Calu3 (cell line): ENCODE results near the gene RHBDD2. TPM values are rescaled to one million over a fixed set of nuclear protein-coding genes. Genes with fewer than 3 reads are reported as not detected.
"Not testable (repeated sequence)": the region's sequence is repeated elsewhere in the genome, so short reads cannot be mapped to it uniquely, and the experiment has no call there.

ENCODE experiments used
- BruUV-seq: library from RNA; stranded (reverse); fragments of 400-500 nt; replicated peaks from 2 replicates; lab custom pipeline; 2021; lab: Mats Ljungman, UMichigan
- CTCF ChIA-PET: fragments of 300-600 bp; sonication (Branson Sonifier 250); formaldehyde crosslinking; loops from one replicate; lab custom pipeline; 2022; ENCODE audit warnings: antibody characterized with exemption; lab: Charles Lee
- DNase-seq: peaks from one replicate; pipeline ENCODE4 v3.0.0; 2022
- H3K27ac Mint-ChIP-seq: one replicate; pipeline ENCODE4 v1.8.0; 2022; ENCODE audit warnings: mixed read lengths; ENCODE audit not compliant: unreplicated experiment
- H3K27me3 Mint-ChIP-seq: one replicate; pipeline ENCODE4 v1.8.0; 2022; ENCODE audit warnings: mixed read lengths; ENCODE audit not compliant: unreplicated experiment
- H3K36me3 Mint-ChIP-seq: one replicate; pipeline ENCODE4 v1.8.0; 2022; ENCODE audit warnings: mild to moderate bottlenecking, moderate library complexity, mixed read lengths; ENCODE audit not compliant: insufficient read depth, unreplicated experiment
- H3K4me1 Mint-ChIP-seq: one replicate; pipeline ENCODE4 v1.8.0; 2022; ENCODE audit warnings: mild to moderate bottlenecking, low read depth, mixed read lengths; ENCODE audit not compliant: unreplicated experiment
- H3K4me3 Mint-ChIP-seq: one replicate; pipeline ENCODE4 v1.8.0; 2022; ENCODE audit warnings: mild to moderate bottlenecking, low read depth, moderate library complexity, mixed read lengths; ENCODE audit not compliant: unreplicated experiment
- H3K9me3 Mint-ChIP-seq: one replicate; pipeline ENCODE4 v1.8.0; 2022; ENCODE audit warnings: low read depth, mixed read lengths; ENCODE audit not compliant: unreplicated experiment
- intact Hi-C: fragments of 100-400 bp; cut with micrococcal nuclease; formaldehyde crosslinking; loops from one replicate; pipeline ENCODE4 v1.10.0; 2022; ENCODE audit not compliant: unreplicated experiment
- total RNA-seq: library from RNA; stranded (reverse); gene quantifications from 2 replicates; pipeline ENCODE4 v1.2.3, GENCODE V29; 2022
- TF ChIP-seq, protein P1 (sequence below): fragments of 200-600 bp; IDR thresholded peaks from one replicate; pipeline ENCODE4 v1.8.0; 2022; ENCODE audit warnings: antibody characterized with exemption; ENCODE audit not compliant: unreplicated experiment

The RHBDD2 gene
- total RNA-seq, 1 experiment from 2014 or later: 35.3 TPM

DNA sequence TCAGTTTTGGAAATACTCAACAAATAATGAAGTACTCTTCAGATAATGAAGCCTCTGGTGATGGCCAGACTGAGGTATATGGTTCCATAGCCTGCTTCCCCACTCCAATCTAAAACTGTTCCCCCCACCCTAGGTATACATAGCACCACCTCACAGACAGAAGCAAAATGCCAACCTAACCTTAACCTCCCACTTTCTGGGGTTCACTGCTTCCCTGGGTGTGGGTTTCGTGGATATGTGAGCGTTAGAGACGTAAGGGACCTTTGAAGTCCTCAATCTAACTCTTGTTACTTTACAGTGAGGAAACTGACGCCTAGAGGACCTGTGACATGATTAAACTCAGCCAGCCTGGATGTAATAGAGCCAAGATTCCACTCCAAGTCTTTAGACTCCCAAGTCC, 1.4 kb downstream of the RHBDD2 start:
- Mint-ChIP-seq H3K27me3 (no peaks in the 10 kb centered on the region), H3K4me1 (peaks cover 19% of the 10 kb centered on the region), H3K36me3 (peaks cover 45% of the 10 kb centered on the region), H3K4me3 (peak overlapping the region; percentile 98), H3K27ac (no peak overlapping the region), H3K9me3 (no peaks in the 10 kb centered on the region)
- intact Hi-C loops: no loop called here
- CTCF ChIA-PET: no interaction called here
- no peak for DNase-seq
- no TSS peak for BruUV-seq
- TF ChIP-seq, protein P1, sequence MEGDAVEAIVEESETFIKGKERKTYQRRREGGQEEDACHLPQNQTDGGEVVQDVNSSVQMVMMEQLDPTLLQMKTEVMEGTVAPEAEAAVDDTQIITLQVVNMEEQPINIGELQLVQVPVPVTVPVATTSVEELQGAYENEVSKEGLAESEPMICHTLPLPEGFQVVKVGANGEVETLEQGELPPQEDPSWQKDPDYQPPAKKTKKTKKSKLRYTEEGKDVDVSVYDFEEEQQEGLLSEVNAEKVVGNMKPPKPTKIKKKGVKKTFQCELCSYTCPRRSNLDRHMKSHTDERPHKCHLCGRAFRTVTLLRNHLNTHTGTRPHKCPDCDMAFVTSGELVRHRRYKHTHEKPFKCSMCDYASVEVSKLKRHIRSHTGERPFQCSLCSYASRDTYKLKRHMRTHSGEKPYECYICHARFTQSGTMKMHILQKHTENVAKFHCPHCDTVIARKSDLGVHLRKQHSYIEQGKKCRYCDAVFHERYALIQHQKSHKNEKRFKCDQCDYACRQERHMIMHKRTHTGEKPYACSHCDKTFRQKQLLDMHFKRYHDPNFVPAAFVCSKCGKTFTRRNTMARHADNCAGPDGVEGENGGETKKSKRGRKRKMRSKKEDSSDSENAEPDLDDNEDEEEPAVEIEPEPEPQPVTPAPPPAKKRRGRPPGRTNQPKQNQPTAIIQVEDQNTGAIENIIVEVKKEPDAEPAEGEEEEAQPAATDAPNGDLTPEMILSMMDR: no peak

DNA sequence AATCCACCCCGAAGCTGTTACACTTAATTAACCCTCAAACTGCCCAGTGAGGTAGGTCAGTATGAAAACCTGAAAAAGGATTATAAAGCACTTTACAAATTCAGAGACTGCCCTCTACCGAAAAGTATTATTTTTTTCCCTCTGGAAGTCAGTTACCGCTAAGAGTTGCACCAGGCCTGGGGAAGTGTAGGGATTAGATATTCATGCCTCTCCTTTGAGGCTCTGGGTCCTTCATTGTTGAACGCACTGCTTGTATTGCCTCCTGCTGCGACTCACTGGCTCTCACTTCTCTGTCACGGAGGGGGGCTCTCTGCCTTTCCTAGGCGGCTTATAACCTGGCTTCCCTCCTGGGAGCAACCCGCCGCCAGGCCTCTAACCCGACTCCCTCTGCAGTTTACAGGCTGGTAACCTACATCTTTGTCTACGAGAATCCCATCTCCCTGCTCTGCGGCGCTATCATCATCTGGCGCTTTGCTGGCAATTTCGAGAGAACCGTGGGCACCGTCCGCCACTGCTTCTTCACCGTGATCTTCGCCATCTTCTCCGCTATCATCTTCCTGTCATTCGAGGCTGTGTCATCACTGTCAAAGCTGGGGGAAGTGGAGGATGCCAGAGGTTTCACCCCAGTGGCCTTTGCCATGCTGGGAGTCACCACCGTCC, 2.7 kb downstream of the RHBDD2 start:
- peaks cover 19% of the 10 kb centered on the region for H3K4me1 Mint-ChIP-seq
- TF ChIP-seq, protein P1: no peak
- H3K27me3 Mint-ChIP-seq: no peaks in the 10 kb centered on the region
- H3K9me3 Mint-ChIP-seq: no peaks in the 10 kb centered on the region
- no TSS peak for BruUV-seq
- H3K27ac Mint-ChIP-seq: no peak overlapping the region
- intact Hi-C loops: no loop called here
- peaks cover 45% of the 10 kb centered on the region for H3K36me3 Mint-ChIP-seq
- no peak overlapping the region for H3K4me3 Mint-ChIP-seq
- DNase-seq: no peak
- CTCF ChIA-PET: no interaction called here

DNA sequence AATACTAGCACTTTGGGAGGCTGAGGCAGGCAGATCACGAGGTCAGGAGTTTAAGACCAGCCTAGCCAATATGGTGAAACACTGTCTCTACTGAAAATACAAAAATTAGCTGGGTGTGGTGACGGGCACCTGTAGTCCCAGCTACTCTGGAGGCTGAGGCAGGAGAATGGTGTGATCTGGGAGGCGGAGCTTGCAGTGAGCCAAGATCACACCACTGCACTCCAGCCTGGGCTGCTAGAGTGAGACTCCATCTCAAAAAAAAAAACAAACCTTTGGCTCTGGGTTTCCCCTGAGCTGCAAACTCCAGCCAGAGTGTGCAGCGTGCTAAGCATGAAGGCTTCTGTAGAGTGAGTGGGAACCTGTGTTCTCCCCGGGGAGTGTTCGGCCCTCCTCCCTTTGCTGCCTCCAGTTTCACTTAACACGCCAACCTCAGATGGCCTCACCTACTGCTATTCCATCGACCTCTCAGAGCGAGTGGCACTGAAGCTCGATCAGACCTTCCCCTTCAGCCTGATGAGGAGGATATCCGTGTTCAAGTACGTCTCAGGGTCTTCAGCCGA, 4.5 kb downstream of the RHBDD2 start:
- BruUV-seq, DNase-seq, H3K27ac Mint-ChIP-seq, intact Hi-C loops, CTCF ChIA-PET, H3K27me3 Mint-ChIP-seq, H3K4me3 Mint-ChIP-seq, H3K9me3 Mint-ChIP-seq: not testable (repeated sequence)
- peaks cover 42% of the 10 kb centered on the region for H3K36me3 Mint-ChIP-seq
- H3K4me1 Mint-ChIP-seq: peaks cover 14% of the 10 kb centered on the region

DNA sequence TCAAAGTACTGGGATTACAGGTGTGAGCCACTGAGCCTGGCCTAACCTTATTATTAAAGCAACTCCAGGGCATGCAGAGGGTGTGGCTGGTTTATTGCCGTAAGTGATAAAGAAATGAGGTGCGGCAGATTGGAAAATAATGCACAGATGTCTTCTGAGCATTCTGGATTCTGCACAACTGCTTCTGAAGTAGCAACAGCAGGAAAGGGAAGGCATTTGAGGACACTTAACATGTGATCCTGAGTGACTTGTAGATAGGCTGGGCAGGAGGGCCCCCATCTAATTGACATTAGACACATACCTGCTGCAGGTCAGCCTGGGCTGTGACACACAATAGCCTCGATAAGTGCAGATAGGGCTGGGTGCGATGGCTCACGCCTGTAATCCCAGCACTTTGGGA, 5.6 kb downstream of the RHBDD2 start:
- DNase-seq: no peak
- Mint-ChIP-seq H3K4me3 (no peak overlapping the region), H3K27me3 (no peaks in the 10 kb centered on the region), H3K27ac (no peak overlapping the region), H3K9me3 (no peaks in the 10 kb centered on the region), H3K36me3 (peaks cover 37% of the 10 kb centered on the region), H3K4me1 (peaks cover 8% of the 10 kb centered on the region)
- TF ChIP-seq, protein P1: no peak
- CTCF ChIA-PET: no interaction called here
- intact Hi-C loops: no loop called here
- no TSS peak for BruUV-seq

DNA sequence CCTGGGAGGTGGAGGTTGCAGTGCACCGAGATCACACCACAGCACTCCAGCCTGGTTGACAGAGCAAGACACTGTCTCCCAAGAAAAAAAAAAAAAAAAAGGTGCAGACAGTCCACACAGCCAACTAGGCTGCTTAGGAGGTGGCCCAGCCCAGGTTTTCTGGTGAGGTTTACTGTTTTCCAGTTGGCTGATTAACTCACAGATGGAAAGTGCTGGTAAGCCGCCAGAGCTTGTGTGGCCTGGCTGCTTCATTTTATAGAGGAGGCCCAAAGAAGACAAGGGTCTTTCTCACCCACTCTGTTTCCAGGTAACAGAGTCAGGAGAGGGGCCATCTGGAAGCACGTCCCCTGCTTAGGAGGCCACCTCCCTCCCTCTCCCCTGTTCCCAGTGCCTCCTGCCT, 6.2 kb downstream of the RHBDD2 start:
- CTCF ChIA-PET: no interaction called here
- no peaks in the 10 kb centered on the region for H3K27me3 Mint-ChIP-seq
- no peaks in the 10 kb centered on the region for H3K9me3 Mint-ChIP-seq
- no peak for DNase-seq
- intact Hi-C loops: no loop called here
- peaks cover 2% of the 10 kb centered on the region for H3K4me1 Mint-ChIP-seq
- TF ChIP-seq, protein P1: no peak
- H3K4me3 Mint-ChIP-seq: no peak overlapping the region
- peaks cover 36% of the 10 kb centered on the region for H3K36me3 Mint-ChIP-seq
- no TSS peak for BruUV-seq
- no peak overlapping the region for H3K27ac Mint-ChIP-seq
